Stimulated activated CD4-positive, alpha-beta T cell treated with anti-CD3 and anti-CD28 coated beads, Interleukin-4, amount 100 ng/mL, for 1 hour (primary cell): ENCODE results near the gene NCOA7.

Experiments
- DNase-seq: peaks from one replicate; pipeline ENCODE4 v3.0.0-alpha.2; 2020

Gene NCOA7, protein sequence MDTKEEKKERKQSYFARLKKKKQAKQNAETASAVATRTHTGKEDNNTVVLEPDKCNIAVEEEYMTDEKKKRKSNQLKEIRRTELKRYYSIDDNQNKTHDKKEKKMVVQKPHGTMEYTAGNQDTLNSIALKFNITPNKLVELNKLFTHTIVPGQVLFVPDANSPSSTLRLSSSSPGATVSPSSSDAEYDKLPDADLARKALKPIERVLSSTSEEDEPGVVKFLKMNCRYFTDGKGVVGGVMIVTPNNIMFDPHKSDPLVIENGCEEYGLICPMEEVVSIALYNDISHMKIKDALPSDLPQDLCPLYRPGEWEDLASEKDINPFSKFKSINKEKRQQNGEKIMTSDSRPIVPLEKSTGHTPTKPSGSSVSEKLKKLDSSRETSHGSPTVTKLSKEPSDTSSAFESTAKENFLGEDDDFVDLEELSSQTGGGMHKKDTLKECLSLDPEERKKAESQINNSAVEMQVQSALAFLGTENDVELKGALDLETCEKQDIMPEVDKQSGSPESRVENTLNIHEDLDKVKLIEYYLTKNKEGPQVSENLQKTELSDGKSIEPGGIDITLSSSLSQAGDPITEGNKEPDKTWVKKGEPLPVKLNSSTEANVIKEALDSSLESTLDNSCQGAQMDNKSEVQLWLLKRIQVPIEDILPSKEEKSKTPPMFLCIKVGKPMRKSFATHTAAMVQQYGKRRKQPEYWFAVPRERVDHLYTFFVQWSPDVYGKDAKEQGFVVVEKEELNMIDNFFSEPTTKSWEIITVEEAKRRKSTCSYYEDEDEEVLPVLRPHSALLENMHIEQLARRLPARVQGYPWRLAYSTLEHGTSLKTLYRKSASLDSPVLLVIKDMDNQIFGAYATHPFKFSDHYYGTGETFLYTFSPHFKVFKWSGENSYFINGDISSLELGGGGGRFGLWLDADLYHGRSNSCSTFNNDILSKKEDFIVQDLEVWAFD

DNA sequence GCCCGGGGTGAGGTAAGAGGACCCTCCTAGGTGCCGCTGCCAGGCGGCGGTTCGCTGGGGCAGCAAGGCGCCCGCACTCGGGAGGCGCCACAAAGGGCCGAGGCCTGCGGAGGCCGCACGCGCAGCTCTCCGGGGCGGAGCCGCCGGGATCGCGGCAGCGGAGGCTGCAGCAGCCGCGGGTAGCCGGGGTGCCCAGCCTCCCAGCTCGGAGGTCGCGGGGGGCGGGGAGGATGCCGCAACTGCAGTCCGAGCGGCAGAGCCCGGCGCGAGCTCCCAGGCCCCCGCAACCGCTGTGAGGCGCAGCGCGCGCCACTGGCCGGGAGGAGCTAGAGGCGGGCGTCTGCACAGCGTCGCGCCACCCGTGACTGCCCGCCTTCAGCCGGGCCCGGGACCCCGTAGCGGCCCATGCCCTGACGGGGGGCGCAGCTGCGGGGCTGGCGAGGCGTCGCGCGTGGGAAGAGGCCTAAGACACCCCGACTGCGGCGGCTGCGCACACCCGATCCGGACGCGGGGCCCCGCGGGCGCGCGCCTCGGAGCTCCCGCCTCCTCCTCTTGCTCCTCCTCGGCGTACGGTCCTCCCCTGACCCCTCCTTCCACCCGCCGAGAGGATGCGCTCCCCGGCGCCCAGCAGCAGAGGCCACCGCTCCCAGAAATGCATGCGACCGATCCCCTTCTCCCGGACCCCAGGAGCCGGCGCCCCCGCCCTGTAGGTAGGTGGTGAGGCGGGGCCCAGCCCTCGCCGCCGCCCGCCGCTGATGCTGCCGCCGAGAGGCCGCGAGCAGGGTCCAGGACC is at the start of gene NCOA7:
Gene NCOA7, plus strand, starts transcription at position 603 of the 793 bp plus-strand sequence. CDS start 24,395 bp downstream, outside the sequence.
- peak; percentile 73 for DNase-seq

DNA sequence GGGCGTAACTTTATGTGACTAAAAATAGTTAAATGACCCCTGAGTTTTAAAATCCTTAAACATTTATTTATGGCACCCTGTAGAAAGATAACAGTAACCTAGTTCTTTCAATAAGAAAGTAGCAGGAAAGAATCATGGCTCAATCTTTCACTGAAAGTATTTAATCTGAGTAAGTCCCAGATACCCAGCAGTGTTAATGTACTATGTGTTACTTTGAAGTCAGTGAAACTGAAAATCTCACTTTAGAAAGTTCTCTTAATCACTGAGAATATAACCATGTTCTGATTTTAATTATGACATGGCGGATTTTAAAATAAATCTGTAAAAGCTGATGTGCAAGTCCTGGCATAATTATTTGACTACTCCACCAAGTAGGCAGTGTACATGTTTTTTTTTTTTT is 49.4 kb upstream of the NCOA7 start:
- DNase-seq: no peak

GRCh38 chr6:125742024-125742423 is 48.7 kb upstream of the NCOA7 start:
- DNase-seq: no peak

DNA sequence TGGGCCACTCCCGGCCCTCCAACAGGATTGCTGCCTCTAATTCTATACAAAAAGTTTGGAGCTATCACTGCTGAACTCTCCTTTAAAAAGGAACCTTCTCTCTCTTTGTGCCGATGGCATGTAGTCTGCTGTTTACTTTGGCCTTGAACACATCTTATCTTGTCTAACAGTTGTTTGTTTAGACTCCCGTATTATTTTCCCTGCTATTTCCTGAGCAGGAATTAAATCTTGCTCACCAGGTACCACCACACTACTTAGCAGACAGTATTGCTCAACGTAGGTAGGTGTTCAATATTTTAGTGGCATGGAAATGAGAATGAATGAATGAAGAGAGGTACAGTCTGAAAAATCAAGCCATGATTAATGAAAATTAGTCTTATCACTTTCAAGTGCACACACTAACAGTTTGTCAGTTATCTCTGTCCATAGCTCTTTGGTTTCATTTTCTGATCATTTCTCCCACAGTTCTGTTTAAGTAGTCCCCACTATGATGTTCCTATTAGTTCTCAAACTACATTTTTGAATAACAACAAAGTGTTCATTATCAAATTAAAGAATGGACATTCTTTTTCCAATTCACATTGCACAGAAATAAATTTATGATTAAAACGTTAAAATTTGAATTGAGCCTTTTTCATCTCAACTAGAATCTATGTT is 48.2 kb upstream of the NCOA7 start:
- no peak for DNase-seq

- DNase-seq: no peak
These were observed 47.2 kb upstream of the NCOA7 start for GRCh38 chr6:125743604-125744003.

- no peak for DNase-seq
These were observed 45.3 kb upstream of the NCOA7 start for GRCh38 chr6:125745281-125746018.

DNA sequence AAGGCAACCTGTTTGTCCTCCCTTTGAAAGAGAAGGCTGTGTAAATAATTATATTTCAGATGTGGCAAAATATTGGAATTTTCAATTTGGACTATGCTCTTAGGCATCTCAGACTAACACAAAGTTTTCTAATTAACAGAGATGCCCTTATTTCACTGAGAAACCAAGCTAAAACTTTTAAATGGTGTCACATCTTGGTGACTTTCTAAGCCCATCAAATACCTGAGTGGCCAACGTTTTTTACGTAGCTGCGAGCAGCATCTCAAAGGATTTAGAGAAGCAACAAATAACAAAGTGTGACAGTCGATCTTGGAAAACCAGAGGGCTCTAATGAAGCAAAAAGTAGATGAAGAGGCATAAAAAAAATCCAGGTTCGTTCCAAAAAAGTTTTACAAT is 44.7 kb upstream of the NCOA7 start:
- DNase-seq: no peak

GRCh38 chr6:125746731-125747588 is 43.8 kb upstream of the NCOA7 start:
- peak; percentile 60 for DNase-seq

DNA sequence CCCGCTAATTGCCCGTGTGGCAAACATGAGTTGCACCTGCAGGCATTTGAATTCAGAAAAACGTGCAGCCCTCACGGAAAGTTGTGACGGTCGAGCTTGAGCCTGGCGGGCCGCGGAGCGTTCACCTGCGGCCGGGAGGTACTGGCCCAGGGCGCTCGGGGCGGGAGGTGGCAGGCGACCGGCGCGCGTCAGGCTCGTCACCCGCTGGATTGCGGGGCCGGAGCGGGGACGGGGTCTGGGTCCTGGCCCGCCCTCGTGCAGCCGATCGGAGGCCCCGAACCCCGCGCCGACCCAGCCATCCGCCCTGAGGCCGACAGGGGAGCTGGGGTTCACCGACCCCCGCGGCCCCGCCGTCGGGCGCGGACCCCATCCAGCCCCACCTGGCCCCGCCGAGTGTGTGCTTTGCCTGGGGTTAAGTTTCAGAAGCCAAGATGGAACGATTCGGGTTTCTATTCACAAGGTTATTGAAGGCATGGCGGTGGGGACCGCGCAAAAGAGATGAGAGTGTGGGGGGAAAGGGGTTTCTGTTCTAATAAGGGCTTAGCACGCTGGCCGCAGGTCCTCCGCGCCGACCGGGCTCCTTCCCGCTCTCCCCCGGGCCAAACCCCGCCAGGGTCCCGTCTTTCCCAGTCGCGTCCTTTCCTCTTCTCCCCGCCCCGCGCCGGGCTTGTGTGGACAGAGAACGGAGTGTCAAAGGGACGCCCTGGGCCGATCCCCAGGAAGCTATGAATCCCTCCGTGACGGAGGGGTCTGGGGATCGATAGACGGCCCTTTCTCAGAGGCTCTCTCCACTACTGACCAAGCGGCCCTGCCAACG is 43.0 kb upstream of the NCOA7 start:
- peak; percentile 26 for DNase-seq

DNA sequence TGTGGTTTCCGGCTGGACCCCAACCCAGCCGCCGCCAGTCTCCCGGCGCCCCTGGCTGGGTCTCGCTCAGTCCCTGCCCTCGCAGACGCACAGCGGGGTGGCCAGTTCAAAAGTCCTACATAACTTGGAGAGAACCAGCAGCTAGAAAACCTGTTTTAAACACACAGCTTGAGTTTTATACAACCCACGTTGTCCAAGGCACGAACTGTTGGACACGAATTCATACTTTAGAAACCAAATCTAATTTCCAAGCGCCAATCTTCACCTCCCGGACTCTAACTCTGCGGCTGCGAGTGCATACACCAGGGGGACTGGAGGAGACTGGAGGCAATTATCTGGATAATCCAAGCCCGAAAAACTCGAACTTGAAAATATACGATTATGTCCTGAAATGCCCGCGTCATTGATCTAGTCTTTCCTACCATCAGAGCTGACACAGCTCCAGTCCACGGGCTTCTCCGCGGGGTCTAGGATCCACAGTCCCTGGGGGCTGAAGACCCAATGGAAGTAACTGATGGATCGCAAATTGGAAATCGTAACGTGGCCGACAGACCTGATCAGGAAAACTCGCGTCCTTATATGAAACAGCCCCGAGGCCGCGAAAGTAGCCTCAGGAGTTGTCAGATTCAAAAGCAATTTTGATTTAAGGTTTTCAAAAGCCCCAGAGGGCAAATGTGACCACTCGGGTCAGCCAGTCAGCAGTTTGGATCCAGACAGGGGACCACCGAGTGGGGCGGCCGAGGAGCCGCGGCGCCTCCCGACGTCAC is 42.2 kb upstream of the NCOA7 start:
- no peak for DNase-seq

DNA sequence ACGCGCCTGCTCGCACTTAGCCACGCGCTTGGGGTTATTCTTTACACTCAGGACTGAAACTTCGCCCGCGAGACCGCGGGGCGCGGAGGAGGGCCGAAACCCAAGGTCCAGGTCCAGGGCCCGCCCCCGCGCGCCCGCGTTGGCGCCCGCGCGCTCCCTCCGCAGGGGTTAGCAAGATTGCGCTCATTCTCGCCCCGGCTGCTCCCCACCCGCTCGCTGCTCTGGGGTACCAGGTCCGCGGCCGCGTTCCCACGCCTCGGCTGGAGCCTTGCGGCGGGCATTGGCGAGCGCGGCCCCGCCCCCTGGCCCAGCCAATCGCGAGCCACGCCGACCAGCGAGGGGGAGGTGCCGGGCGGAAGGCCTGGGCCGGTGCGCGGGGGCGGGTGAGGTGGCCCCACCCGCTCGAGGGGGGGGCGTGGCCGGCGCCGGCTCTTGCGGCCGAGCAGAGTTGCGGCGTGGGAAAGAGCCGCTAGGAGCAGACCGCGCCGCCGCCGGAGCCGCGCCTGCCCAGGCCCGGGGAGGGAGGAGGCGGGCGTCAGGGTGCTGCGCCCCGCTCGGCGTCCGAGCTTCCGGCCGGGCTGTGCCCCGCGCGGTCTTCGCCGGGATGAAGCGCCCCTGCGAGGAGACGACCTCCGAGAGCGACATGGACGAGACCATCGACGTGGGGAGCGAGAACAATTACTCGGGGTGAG is 41.4 kb upstream of the NCOA7 start, which contains the start of gene HEY2:
Gene HEY2, plus strand, starts transcription at position 460 of the 692 bp plus-strand sequence. Its CDS starts 145 bp downstream, at position 605.
- DNase-seq: peak; percentile 83

DNA sequence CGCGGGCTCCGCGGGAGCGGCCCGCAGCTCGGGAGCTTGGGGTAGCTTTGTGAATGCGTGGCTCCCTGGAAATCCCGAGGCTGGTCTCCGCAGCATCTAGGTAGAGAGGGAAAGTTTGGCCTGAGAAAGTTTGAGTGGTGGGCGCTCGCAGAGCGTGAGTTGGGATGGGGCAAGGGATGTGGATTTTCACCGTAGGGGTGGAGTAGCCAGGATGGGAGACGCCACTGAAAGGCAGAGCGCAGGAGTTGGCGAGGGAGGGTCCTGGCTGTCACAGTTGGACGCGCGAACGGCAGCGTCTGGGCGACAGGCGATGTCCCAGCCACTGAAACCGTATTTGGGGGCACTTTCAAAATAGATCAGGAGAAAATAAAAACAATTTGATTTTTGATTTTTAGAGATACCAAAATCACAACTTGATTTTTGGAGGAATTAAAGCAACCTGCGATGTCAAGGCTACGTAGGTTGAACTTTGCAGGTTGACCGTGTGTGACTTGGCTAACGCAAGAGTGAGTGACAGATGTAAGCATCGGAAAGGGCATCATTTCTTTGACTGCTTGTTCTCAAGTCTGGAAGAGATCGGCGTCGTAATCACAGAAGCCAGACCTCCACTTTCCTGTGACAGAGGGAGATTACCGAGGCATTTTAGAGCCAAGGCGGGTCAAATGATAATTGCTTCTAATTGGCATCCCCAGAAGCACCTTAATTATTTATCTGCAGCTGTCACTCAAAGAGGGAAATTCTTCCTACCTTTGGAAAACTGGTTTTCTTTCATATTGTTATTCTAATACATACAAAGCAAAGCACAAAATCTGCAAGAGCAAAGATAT is 40.7 kb upstream of the NCOA7 start:
- no peak for DNase-seq

- no peak for DNase-seq
These were observed 39.9 kb upstream of the NCOA7 start for GRCh38 chr6:125750692-125751333.

DNA sequence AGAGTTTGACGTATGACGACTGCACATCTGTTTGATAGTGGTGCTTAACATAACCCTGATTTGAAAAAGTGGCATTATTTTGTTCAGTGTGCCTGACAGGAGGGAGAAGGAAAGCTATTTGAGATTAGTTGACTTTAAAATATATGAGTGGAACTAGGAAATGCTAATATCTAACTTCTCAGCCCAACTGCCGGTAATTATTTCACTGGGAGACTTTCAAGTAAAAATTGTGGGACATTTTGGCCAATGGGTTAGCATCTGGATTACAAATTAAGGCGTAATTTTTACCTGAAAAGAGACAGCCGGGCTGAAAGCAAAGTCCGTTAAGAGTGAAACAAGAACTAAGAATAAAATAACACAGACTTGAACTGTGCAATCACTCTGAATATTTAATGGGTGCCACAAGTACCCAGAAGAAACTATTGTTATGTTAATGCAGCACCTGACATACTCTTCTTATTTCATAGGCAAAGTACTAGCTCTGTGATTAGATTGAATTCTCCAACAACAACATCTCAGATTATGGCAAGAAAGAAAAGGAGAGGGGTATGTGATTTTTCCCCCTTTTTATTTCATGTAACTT is 39.3 kb upstream of the NCOA7 start:
- no peak for DNase-seq

- DNase-seq: no peak
These were observed 38.0 kb upstream of the NCOA7 start for GRCh38 chr6:125752773-125753172.

GRCh38 chr6:125753218-125753936 is 37.4 kb upstream of the NCOA7 start:
- DNase-seq: no peak
